ENCODE data around the gene DPYD. TPM values are rescaled to one million over a fixed set of nuclear protein-coding genes. Genes with fewer than 3 reads are reported as not detected.

The DPYD gene
- total and polyA plus RNA-seq, 9 of the 15 experiments (the other 6 are each of a cell fraction or from before 2014, with no cell fraction given): 0.03 to 0.25 (median 0.08) TPM; not detected in 2

DNA sequence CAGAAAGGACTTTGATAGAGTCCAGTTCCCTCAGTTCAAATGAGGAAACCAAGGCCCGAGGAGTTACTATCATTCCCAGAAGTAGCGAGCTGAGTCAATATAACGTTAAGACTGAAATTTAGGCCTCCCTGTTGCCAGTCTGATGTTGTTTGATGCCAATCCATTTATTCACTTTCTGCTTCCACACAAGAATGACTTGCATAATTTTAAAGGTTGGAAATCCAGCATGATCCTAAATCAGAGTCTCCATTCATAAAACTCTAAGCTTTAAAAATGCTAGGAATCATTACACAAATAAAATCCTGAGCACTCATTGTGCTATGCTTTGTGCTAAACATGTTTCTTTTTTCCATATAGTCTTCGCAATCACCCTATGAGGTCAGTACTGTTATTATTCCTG is 784.9 kb downstream of the DPYD start (continued):
- TF ChIP-seq FOSL1 (tag; conservative IDR thresholded peaks at IDR 0.05) (no peak), NKRF (IDR thresholded peaks at IDR 0.05; ENCODE audit: borderline replicate concordance) (no peak), ZKSCAN3 (CRISPR knock-in tag; IDR thresholded peaks at IDR 0.05) (no peak), TFAM (CRISPR knock-in tag; conservative IDR thresholded peaks at IDR 0.05) (no peak), ZNF583 (CRISPR knock-in tag; IDR thresholded peaks at IDR 0.05) (no peak), XRCC5 (IDR thresholded peaks at IDR 0.05; ENCODE audit: low read depth, low read length) (no peak), ZNF518B (CRISPR knock-in tag; IDR thresholded peaks at IDR 0.05) (no peak), FOXO4 (CRISPR knock-in tag; IDR thresholded peaks at IDR 0.05) (no peak)
- TF ChIP-seq, protein P1, sequence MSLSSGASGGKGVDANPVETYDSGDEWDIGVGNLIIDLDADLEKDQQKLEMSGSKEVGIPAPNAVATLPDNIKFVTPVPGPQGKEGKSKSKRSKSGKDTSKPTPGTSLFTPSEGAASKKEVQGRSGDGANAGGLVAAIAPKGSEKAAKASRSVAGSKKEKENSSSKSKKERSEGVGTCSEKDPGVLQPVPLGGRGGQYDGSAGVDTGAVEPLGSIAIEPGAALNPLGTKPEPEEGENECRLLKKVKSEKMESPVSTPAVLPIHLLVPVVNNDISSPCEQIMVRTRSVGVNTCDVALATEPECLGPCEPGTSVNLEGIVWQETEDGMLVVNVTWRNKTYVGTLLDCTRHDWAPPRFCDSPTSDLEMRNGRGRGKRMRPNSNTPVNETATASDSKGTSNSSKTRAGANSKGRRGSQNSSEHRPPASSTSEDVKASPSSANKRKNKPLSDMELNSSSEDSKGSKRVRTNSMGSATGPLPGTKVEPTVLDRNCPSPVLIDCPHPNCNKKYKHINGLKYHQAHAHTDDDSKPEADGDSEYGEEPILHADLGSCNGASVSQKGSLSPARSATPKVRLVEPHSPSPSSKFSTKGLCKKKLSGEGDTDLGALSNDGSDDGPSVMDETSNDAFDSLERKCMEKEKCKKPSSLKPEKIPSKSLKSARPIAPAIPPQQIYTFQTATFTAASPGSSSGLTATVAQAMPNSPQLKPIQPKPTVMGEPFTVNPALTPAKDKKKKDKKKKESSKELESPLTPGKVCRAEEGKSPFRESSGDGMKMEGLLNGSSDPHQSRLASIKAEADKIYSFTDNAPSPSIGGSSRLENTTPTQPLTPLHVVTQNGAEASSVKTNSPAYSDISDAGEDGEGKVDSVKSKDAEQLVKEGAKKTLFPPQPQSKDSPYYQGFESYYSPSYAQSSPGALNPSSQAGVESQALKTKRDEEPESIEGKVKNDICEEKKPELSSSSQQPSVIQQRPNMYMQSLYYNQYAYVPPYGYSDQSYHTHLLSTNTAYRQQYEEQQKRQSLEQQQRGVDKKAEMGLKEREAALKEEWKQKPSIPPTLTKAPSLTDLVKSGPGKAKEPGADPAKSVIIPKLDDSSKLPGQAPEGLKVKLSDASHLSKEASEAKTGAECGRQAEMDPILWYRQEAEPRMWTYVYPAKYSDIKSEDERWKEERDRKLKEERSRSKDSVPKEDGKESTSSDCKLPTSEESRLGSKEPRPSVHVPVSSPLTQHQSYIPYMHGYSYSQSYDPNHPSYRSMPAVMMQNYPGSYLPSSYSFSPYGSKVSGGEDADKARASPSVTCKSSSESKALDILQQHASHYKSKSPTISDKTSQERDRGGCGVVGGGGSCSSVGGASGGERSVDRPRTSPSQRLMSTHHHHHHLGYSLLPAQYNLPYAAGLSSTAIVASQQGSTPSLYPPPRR (CRISPR knock-in tag; IDR thresholded peaks at IDR 0.05; ENCODE audit: borderline replicate concordance): no peak
- TF ChIP-seq, protein P2, sequence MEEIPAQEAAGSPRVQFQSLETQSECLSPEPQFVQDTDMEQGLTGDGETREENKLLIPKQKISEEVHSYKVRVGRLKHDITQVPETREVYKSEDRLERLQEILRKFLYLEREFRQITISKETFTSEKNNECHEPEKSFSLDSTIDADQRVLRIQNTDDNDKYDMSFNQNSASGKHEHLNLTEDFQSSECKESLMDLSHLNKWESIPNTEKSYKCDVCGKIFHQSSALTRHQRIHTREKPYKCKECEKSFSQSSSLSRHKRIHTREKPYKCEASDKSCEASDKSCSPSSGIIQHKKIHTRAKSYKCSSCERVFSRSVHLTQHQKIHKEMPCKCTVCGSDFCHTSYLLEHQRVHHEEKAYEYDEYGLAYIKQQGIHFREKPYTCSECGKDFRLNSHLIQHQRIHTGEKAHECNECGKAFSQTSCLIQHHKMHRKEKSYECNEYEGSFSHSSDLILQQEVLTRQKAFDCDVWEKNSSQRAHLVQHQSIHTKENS (CRISPR knock-in tag; IDR thresholded peaks at IDR 0.05): no peak
